GM20000 (cell line): ENCODE data around the gene CELF3.

Experiments used
- DNase-seq: peaks from one replicate; pipeline ENCODE4 v3.0.0; 2012; ENCODE audit warnings: low spot score
- CTCF ChIP-seq: IDR thresholded peaks from 2 replicates; pipeline ENCODE4 v1.5.1; 2012; ENCODE audit warnings: mild to moderate bottlenecking, control low read depth; ENCODE audit errors: extremely low read depth, missing control alignments

The CELF3 gene

GRCh38 chr1:151705753-151706463 lies 10.7 kb downstream of the CELF3 start:
- no peak for DNase-seq
- no peak for TF ChIP-seq CTCF

GRCh38 chr1:151705146-151705545 lies 11.5 kb downstream of the CELF3 start:
- TF ChIP-seq CTCF: no peak
- DNase-seq: no peak

- TF ChIP-seq CTCF: no peak
- DNase-seq: no peak
These were observed 12.4 kb downstream of the CELF3 start for GRCh38 chr1:151704246-151704645.

- DNase-seq: no peak
- no peak for TF ChIP-seq CTCF
These were observed 12.8 kb downstream of the CELF3 start for GRCh38 chr1:151703813-151704212.

GRCh38 chr1:151702936-151703335 lies 13.7 kb downstream of the CELF3 start:
- TF ChIP-seq CTCF: no peak
- DNase-seq: no peak

GRCh38 chr1:151701515-151701914 lies 15.1 kb downstream of the CELF3 start:
- no peak for TF ChIP-seq CTCF
- no peak for DNase-seq

GRCh38 chr1:151693057-151693651 lies 23.4 kb downstream of the CELF3 start:
- peak; percentile 34 for TF ChIP-seq CTCF
- no peak for DNase-seq
